Retinal pigment epithelial cell (primary cell): Measurements from ENCODE around the gene ACOT11.

Experiments used
- DNase-seq: peaks from one replicate; pipeline ENCODE4 v3.0.0-alpha.2; 2010; ENCODE audit warnings: low read depth
- H3K4me3 ChIP-seq: 2 replicates; pipeline ENCODE4 v1.5.1; 2011; ENCODE audit warnings: mild to moderate bottlenecking, low read length, control low read depth, moderate library complexity
- TF ChIP-seq, protein P1 (sequence below): conservative IDR thresholded peaks from 2 replicates; pipeline ENCODE4 v1.5.1; 2011; ENCODE audit warnings: low read depth, low read length, control low read depth, inconsistent platforms

The ACOT11 gene

DNA sequence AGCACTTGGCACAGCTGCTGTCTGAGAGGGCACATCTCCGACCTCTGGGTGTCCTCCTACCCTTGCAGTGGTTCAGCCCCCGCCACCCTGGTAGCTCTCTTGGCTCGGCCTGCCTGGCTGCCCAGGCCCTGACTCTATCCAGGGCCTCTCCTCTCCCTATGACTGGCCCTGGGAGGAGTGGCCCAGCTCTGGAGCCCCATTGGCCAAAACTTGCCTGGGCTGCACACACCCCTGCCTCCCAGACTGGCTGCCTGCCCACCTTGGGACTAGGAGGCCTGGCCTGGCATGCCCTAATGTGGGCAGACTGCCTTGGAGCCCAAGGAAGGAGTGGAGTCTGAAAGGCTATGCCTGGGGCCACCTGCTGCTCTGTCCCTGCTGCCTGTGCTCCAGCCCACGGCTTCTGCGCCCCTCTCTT, 33.6 kb downstream of the ACOT11 start:
- no peak overlapping the region for H3K4me3 ChIP-seq
- DNase-seq, result peak; percentile 88
- TF ChIP-seq, protein P1, sequence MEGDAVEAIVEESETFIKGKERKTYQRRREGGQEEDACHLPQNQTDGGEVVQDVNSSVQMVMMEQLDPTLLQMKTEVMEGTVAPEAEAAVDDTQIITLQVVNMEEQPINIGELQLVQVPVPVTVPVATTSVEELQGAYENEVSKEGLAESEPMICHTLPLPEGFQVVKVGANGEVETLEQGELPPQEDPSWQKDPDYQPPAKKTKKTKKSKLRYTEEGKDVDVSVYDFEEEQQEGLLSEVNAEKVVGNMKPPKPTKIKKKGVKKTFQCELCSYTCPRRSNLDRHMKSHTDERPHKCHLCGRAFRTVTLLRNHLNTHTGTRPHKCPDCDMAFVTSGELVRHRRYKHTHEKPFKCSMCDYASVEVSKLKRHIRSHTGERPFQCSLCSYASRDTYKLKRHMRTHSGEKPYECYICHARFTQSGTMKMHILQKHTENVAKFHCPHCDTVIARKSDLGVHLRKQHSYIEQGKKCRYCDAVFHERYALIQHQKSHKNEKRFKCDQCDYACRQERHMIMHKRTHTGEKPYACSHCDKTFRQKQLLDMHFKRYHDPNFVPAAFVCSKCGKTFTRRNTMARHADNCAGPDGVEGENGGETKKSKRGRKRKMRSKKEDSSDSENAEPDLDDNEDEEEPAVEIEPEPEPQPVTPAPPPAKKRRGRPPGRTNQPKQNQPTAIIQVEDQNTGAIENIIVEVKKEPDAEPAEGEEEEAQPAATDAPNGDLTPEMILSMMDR, result peak; percentile 1

DNA sequence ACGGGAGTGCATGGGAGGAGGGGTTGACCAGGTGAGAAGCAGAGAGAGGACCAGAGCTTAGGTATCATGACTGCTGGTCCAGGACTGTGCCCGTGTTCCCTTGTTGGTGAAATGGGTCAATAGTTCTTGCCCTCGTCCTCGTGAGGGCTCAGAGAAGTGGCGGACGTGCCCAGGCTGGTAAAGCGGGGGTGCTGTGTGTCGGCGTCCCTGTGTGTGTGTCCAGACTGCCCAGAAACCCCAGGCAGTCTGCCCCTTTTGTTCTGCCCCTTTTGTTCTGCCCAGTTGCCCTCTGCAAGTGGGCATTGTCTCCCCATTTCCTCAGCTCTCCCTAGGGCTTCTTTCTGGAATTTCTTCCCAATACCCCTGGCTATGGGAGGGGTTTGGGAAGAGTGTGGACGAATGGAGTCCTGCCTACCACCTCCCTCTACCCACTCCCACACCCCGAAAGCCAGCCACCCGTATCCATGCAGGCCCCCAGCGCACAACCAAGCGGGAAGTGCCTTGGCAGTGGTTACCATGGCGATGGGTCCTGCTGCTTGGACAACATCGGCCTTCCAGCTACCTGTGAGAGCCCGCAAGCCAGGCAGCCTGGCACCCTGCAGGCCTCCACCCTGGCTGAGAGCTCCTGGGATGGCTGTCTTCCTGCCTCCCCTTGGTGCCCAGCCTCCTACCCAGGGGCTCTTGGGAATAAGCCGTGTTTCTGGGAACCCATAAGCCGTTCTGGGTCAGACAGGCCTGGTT, 34.7 kb downstream of the ACOT11 start:
- no peak overlapping the region for H3K4me3 ChIP-seq
- TF ChIP-seq, protein P1, result no peak
- no peak for DNase-seq

DNA sequence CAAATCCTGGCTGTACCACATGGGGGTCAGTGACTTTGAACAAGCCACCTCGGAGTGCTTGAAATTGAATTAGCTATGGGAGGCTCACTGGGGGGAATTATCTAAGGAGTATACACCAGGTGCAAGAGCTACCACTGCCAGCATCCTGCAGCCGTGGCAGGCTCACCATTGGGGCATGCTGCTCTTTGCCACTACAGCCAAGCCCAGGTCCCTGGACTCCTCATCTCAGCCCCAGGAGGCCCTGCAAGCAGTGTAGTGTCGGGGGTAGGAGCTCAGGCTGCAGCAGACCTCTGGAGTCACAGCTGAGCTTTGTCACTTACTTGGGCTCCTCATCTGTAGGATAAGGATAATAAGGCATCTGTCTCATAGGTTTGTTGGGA, 35.3 kb downstream of the ACOT11 start:
- TF ChIP-seq, protein P1, result no peak

DNA sequence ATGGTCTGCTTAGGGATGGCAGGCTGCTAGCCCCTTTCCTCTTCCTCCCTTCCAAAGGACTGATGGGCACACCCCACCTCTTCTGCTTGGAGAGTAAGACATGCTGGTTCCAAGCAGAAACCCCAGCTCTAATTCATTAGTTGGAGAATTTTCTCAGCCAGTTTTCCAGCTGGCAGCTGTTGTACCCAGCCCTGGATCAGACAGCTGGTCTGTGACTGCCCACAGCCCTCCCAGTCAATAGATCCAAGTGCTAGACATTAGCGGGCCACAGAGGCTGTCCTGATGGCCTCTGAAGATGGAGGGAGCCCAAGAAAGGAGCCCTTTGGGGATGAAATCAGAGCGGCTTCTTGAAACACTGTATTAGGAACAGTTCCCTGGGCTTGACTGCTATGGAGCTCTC, 35.8 kb downstream of the ACOT11 start:
- no peak for DNase-seq

More for the DNA sequence above, 35.3 kb downstream of the ACOT11 start:
- no peak for DNase-seq
- no peak overlapping the region for H3K4me3 ChIP-seq

DNA sequence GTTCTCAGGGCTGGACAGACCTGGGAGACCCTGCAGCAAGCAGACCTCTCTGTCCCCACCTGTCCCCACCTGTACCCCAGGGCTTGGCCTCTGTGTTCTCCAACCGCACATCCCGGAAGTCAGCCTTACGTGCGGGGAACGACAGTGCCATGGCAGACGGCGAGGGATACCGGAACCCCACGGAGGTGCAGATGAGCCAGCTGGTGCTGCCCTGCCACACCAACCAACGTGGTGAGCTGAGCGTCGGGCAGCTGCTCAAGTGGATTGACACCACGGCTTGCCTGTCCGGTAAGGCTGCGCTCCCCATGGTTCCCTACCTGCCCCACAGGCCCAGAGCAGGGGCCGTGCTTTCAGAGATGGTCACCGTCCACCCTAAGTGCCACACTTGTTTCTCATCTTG, 36.5 kb downstream of the ACOT11 start:
- no peak overlapping the region for H3K4me3 ChIP-seq
- TF ChIP-seq, protein P1, result no peak
- no peak for DNase-seq

More for the DNA sequence above, 35.8 kb downstream of the ACOT11 start:
- no peak overlapping the region for H3K4me3 ChIP-seq
- TF ChIP-seq, protein P1, result no peak

DNA sequence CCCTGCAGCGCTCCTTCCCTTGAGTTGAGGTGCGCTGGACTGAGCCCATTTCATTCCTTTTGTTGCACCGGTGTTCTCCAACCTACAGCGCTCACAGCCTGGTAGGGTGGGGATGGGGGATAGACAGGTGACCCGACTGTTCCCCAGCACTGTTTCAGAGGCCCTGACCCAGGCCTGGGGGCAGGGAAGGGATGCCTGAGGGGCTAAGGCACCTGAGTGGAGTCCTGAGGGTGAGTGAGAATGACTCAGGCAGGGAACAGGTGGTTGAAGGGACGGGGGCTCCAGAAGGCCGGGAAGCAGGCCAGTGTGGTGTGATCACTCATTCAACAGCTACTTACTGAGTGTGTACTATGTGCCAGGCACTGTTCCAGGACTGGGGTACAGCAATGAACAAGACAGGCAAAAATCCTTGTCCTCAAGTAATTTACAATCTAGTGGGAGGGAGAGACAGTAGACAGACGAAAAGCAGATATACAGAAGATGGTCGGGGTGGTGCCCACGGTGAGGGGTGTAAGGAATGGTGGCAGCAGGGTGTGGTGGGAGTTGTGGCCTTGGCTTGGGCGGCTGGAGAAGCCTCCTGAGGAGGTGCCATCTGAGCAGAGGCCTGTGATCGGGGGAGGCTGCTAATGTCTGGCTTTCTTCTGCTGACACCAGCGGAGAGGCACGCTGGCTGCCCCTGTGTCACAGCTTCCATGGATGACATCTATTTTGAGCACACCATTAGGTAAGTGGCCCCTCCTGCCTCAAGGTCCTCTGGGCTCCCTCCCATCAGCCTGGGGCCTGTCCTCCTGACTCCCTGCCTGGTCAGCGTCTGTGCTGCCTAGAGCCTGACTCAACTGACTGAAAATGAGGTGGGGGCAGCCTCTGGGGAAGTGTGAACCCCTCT, 37.4 kb downstream of the ACOT11 start:
- no peak overlapping the region for H3K4me3 ChIP-seq

More for the DNA sequence above, 37.4 kb downstream of the ACOT11 start:
- TF ChIP-seq, protein P1, result no peak
- DNase-seq, result no peak
